ENCODE results near the gene PCED1A.

PCED1A gene

GRCh38 chr20:2804852-2805688 lies 35.4 kb downstream of the PCED1A start:
- Histone ChIP-seq H3K27ac (no peak overlapping the region), H3K4me3 (no peak overlapping the region)
- peak; percentile 64 for DNase-seq (ENCODE audit: low spot score)
- no peak for TF ChIP-seq CTCF (IDR thresholded peaks at IDR 0.05)

DNA sequence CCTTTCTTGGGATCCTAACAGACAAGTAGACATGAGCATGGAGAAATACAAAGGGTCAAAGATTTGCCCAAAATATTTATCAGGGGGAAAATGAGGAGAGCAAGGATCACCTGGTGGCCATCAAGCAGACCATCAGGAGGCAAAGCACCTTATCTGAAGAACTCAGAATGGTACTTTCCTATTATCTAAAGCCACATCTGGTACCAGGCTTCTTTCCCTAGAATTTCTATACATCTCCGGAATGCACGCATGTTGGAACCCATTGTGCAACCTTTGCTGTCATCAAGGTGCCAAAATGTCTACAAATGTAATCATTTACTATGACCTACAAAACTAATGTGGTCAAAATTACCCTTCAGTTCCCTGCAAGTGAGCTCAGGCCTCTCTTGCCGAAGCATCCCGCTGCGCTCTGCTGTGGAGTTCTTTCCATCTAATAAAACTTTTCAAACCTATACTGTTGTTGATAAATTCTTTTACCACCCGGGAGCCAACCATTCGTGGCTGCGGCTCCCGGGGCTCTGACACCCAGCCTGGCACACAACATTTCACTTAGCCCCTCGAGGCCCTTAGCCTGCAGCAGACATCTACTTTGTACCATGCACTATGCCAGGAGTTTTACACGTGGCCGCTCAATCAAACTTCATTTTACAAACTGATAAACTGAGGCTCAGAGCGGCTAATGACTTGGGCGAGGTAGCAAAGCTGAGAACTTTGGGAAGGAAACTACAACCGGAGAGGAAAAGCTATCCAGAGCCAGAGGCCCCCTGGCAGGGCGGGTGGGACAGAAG lies 36.2 kb downstream of the PCED1A start:
- no peak overlapping the region for H3K27ac ChIP-seq
- no peak for TF ChIP-seq CTCF (IDR thresholded peaks at IDR 0.05)
- H3K4me3 ChIP-seq, result no peak overlapping the region
- DNase-seq (ENCODE audit: low spot score), result peak; percentile 19

GRCh38 chr20:2801286-2801728 lies 39.1 kb downstream of the PCED1A start:
- no peak overlapping the region for H3K4me3 ChIP-seq
- no peak overlapping the region for H3K27ac ChIP-seq
- no peak for TF ChIP-seq CTCF (IDR thresholded peaks at IDR 0.05)
- peak; percentile 46 for DNase-seq (ENCODE audit: low spot score)

DNA sequence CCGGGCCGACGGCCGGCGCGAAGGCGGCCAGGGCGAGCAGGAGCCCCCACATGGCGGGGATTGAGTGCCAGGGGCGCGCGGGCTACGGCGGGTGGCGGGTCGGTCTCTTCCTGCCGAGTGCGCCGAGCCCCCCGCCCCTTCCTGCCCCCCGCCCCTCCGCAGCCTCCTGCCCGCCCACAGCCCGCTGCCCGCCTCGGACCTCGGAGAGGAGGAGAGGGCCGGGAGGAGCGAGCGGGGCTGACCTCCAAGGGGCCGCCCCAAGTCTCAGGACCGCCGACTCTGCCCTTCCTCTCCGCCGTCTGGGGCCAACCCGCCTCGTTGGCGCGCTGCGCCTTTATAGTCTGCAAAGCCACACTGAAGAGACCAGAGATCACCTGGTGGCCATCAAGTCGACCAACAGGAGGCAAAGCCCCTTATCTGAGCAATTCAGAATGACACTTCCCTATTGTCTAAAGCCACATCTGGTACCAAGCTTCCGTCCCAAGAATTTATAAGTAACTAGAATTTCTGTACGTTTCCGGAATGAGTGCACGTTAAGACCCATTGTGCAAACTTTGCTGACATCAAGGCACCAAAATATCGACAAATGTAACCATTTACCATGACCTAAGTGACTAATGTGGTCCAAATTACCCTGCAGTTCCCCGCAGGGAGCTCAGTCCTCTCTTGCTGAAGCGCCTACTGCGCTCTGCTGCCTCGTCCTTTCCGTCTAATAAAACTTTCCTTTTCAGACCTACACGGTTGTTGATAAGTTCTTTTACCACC lies 39.8 kb downstream of the PCED1A start, which contains the start of gene CPXM1:
CPXM1 (minus strand) TSS at position 107 of the 765 bp plus-strand sequence; CDS start at position 52, 55 bp downstream.
- DNase-seq (ENCODE audit: low spot score), result peak; percentile 72
- no peak for TF ChIP-seq CTCF (IDR thresholded peaks at IDR 0.05)
- Histone ChIP-seq H3K27ac (no peak within 1 kb of the TSS), H3K4me3 (peak within 1 kb of the TSS; percentile 67)

GRCh38 chr20:2799688-2800520 lies 40.6 kb downstream of the PCED1A start:
- H3K4me3 ChIP-seq, result peak overlapping the region; percentile 67
- DNase-seq (ENCODE audit: low spot score), result peak; percentile 66
- no peak overlapping the region for H3K27ac ChIP-seq
- TF ChIP-seq CTCF (IDR thresholded peaks at IDR 0.05), result no peak

- Histone ChIP-seq H3K4me3 (peak overlapping the region; percentile 67), H3K27ac (no peak overlapping the region)
- DNase-seq (ENCODE audit: low spot score), result peak; percentile 38
- no peak for TF ChIP-seq CTCF (IDR thresholded peaks at IDR 0.05)
These were observed 41.2 kb downstream of the PCED1A start for GRCh38 chr20:2799271-2799670.
